ENCODE data around the gene RANBP3L.

The RANBP3L gene

GRCh38 chr5:36205329-36205728 is 96.4 kb downstream of the RANBP3L start:
- Histone ChIP-seq H2BK120ac (ENCODE audit: low read depth, low read length) (no peak overlapping the region), H2AFZ (ENCODE audit: low read depth, low read length) (no peak overlapping the region), H4K8ac (ENCODE audit: low read length) (no peak overlapping the region), H3K9ac (ENCODE audit: low read length) (no peak overlapping the region), H3K4me3 (ENCODE audit: insufficient read depth in 1 of 2, low read depth in 1 of 2, low read length in 2 of 2) (no peak overlapping the region), H3K4me2 (ENCODE audit: low read length, poor library complexity, severe bottlenecking) (no peak overlapping the region), H3K27ac (ENCODE audit: low read length, poor library complexity, severe bottlenecking) (no peak overlapping the region), H3K36me3 (ENCODE audit: control insufficient read depth in 1 of 2, insufficient read depth in 2 of 2, low read depth in 1 of 2, low read length in 2 of 2) (peaks cover 0 to 56% of the 10 kb centered on the region in 2 experiments), H3K27me3 (ENCODE audit: control insufficient read depth in 1 of 2, insufficient read depth in 1 of 2, low read length in 2 of 2) (no peaks in the 10 kb centered on the region), H3K9me3 (ENCODE audit: control insufficient read depth, low read length) (no peaks in the 10 kb centered on the region), H4K91ac (ENCODE audit: low read length) (no peak overlapping the region), H3K23ac (ENCODE audit: low read length in 2 of 2) (no peak overlapping the region), H3K14ac (ENCODE audit: low read length in 2 of 2) (no peak overlapping the region), H3K18ac (ENCODE audit: low read depth in 1 of 2, low read length in 2 of 2) (no peak overlapping the region), H2AK5ac (ENCODE audit: low read length, severe bottlenecking) (no peak overlapping the region), H3K4me1 (ENCODE audit: control insufficient read depth, insufficient read depth, low read depth, low read length) (no peaks in the 10 kb centered on the region), H3K79me1 (replicated peaks; ENCODE audit: low read length, poor library complexity, severe bottlenecking) (peaks cover 4% of the 10 kb centered on the region), H2BK12ac (ENCODE audit: low read length in 2 of 2) (no peak overlapping the region), H2BK5ac (ENCODE audit: low read depth, low read length, poor library complexity, severe bottlenecking) (no peak overlapping the region), H3K4ac (ENCODE audit: low read depth in 1 of 2, low read length in 2 of 2) (no peak overlapping the region), H2BK15ac (ENCODE audit: low read depth, poor library complexity, severe bottlenecking) (no peak overlapping the region)
- DNase-seq = no peak
- WGBS = 96% methylated on average over 2 of the region's 2 CpGs

- Histone ChIP-seq H4K8ac (ENCODE audit: low read length) (no peak overlapping the region), H3K9ac (ENCODE audit: low read length) (no peak overlapping the region), H3K27ac (ENCODE audit: low read length, poor library complexity, severe bottlenecking) (no peak overlapping the region), H3K36me3 (ENCODE audit: control insufficient read depth in 1 of 2, insufficient read depth in 2 of 2, low read depth in 1 of 2, low read length in 2 of 2) (peaks cover 0 to 64% of the 10 kb centered on the region in 2 experiments), H2AK5ac (ENCODE audit: low read length, severe bottlenecking) (no peak overlapping the region), H2BK5ac (ENCODE audit: low read depth, low read length, poor library complexity, severe bottlenecking) (no peak overlapping the region), H3K4me2 (ENCODE audit: low read length, poor library complexity, severe bottlenecking) (no peak overlapping the region), H3K4me1 (ENCODE audit: control insufficient read depth, insufficient read depth, low read depth, low read length) (no peaks in the 10 kb centered on the region), H3K9me3 (ENCODE audit: control insufficient read depth, low read length) (no peaks in the 10 kb centered on the region), H2BK12ac (ENCODE audit: low read length in 2 of 2) (no peak overlapping the region), H4K91ac (ENCODE audit: low read length) (no peak overlapping the region), H3K27me3 (ENCODE audit: control insufficient read depth in 1 of 2, insufficient read depth in 1 of 2, low read length in 2 of 2) (no peaks in the 10 kb centered on the region), H3K4me3 (ENCODE audit: insufficient read depth in 1 of 2, low read depth in 1 of 2, low read length in 2 of 2) (no peak overlapping the region), H3K14ac (ENCODE audit: low read length in 2 of 2) (peak overlapping the region in 1 of 2 experiments; percentile 28), H2AFZ (ENCODE audit: low read depth, low read length) (no peak overlapping the region), H3K4ac (ENCODE audit: low read depth in 1 of 2, low read length in 2 of 2) (no peak overlapping the region), H3K18ac (ENCODE audit: low read depth in 1 of 2, low read length in 2 of 2) (no peak overlapping the region), H3K79me1 (replicated peaks; ENCODE audit: low read length, poor library complexity, severe bottlenecking) (peaks cover 4% of the 10 kb centered on the region), H2BK120ac (ENCODE audit: low read depth, low read length) (no peak overlapping the region), H2BK15ac (ENCODE audit: low read depth, poor library complexity, severe bottlenecking) (no peak overlapping the region), H3K23ac (ENCODE audit: low read length in 2 of 2) (no peak overlapping the region)
- WGBS = 70% methylated on average over 2 of the region's 3 CpGs
- DNase-seq = peak; percentile 38
Measured at GRCh38 chr5:36202521-36202961, 99.2 kb downstream of the RANBP3L start.

- no peak overlapping the region for H3K14ac ChIP-seq (ENCODE audit: low read length in 2 of 2)
- H3K4me2 ChIP-seq (ENCODE audit: low read length, poor library complexity, severe bottlenecking) = no peak overlapping the region
- no peaks in the 10 kb centered on the region for H3K4me1 ChIP-seq (ENCODE audit: control insufficient read depth, insufficient read depth, low read depth, low read length)
- H4K91ac ChIP-seq (ENCODE audit: low read length) = no peak overlapping the region
- H2BK12ac ChIP-seq (ENCODE audit: low read length in 2 of 2) = no peak overlapping the region
- H2BK15ac ChIP-seq (ENCODE audit: low read depth, poor library complexity, severe bottlenecking) = no peak overlapping the region
- no peak overlapping the region for H3K18ac ChIP-seq (ENCODE audit: low read depth in 1 of 2, low read length in 2 of 2)
- H3K27me3 ChIP-seq (ENCODE audit: control insufficient read depth in 1 of 2, insufficient read depth in 1 of 2, low read length in 2 of 2) = no peaks in the 10 kb centered on the region
- H2BK120ac ChIP-seq (ENCODE audit: low read depth, low read length) = no peak overlapping the region
- DNase-seq = no peak
- H3K4me3 ChIP-seq (ENCODE audit: insufficient read depth in 1 of 2, low read depth in 1 of 2, low read length in 2 of 2) = no peak overlapping the region
- H3K36me3 ChIP-seq (ENCODE audit: control insufficient read depth in 1 of 2, insufficient read depth in 2 of 2, low read depth in 1 of 2, low read length in 2 of 2) = peaks cover 2 to 72% of the 10 kb centered on the region in 2 experiments
- no peak overlapping the region for H2AFZ ChIP-seq (ENCODE audit: low read depth, low read length)
- H3K4ac ChIP-seq (ENCODE audit: low read depth in 1 of 2, low read length in 2 of 2) = no peak overlapping the region
- no peak overlapping the region for H3K23ac ChIP-seq (ENCODE audit: low read length in 2 of 2)
- WGBS = 92% methylated on average over 4 of the region's 4 CpGs
- no peak overlapping the region for H2BK5ac ChIP-seq (ENCODE audit: low read depth, low read length, poor library complexity, severe bottlenecking)
- H2AK5ac ChIP-seq (ENCODE audit: low read length, severe bottlenecking) = no peak overlapping the region
- no peak overlapping the region for H4K8ac ChIP-seq (ENCODE audit: low read length)
- no peak overlapping the region for H3K27ac ChIP-seq (ENCODE audit: low read length, poor library complexity, severe bottlenecking)
- H3K9me3 ChIP-seq (ENCODE audit: control insufficient read depth, low read length) = no peaks in the 10 kb centered on the region
- H3K9ac ChIP-seq (ENCODE audit: low read length) = no peak overlapping the region
- H3K79me1 ChIP-seq (replicated peaks; ENCODE audit: low read length, poor library complexity, severe bottlenecking) = peaks cover 4% of the 10 kb centered on the region
Measured at GRCh38 chr5:36200513-36200912, 101.2 kb downstream of the RANBP3L start.

- Histone ChIP-seq H3K23ac (ENCODE audit: low read length in 2 of 2) (no peak overlapping the region), H3K18ac (ENCODE audit: low read depth in 1 of 2, low read length in 2 of 2) (no peak overlapping the region), H2AFZ (ENCODE audit: low read depth, low read length) (no peak overlapping the region), H3K27ac (ENCODE audit: low read length, poor library complexity, severe bottlenecking) (no peak overlapping the region), H2BK15ac (ENCODE audit: low read depth, poor library complexity, severe bottlenecking) (no peak overlapping the region), H3K4me3 (ENCODE audit: insufficient read depth in 1 of 2, low read depth in 1 of 2, low read length in 2 of 2) (no peak overlapping the region), H3K4me1 (ENCODE audit: control insufficient read depth, insufficient read depth, low read depth, low read length) (no peaks in the 10 kb centered on the region), H3K9me3 (ENCODE audit: control insufficient read depth, low read length) (no peaks in the 10 kb centered on the region), H3K27me3 (ENCODE audit: control insufficient read depth in 1 of 2, insufficient read depth in 1 of 2, low read length in 2 of 2) (no peaks in the 10 kb centered on the region), H3K4me2 (ENCODE audit: low read length, poor library complexity, severe bottlenecking) (no peak overlapping the region), H3K14ac (ENCODE audit: low read length in 2 of 2) (no peak overlapping the region), H2BK120ac (ENCODE audit: low read depth, low read length) (no peak overlapping the region), H2BK12ac (ENCODE audit: low read length in 2 of 2) (no peak overlapping the region), H3K79me1 (replicated peaks; ENCODE audit: low read length, poor library complexity, severe bottlenecking) (no peaks in the 10 kb centered on the region), H4K91ac (ENCODE audit: low read length) (no peak overlapping the region), H3K9ac (ENCODE audit: low read length) (no peak overlapping the region), H4K8ac (ENCODE audit: low read length) (no peak overlapping the region), H3K36me3 (ENCODE audit: control insufficient read depth in 1 of 2, insufficient read depth in 2 of 2, low read depth in 1 of 2, low read length in 2 of 2) (peaks cover 2 to 72% of the 10 kb centered on the region in 2 experiments), H3K4ac (ENCODE audit: low read depth in 1 of 2, low read length in 2 of 2) (no peak overlapping the region), H2AK5ac (ENCODE audit: low read length, severe bottlenecking) (no peak overlapping the region), H2BK5ac (ENCODE audit: low read depth, low read length, poor library complexity, severe bottlenecking) (no peak overlapping the region)
- 100% methylated on average over 1 of the region's 2 CpGs for WGBS
- no peak for DNase-seq
Measured at GRCh38 chr5:36199620-36200019, 102.1 kb downstream of the RANBP3L start.

Data from mesenchymal stem cell (in vitro differentiated cells and primary cell).